HG02759 (cell line): ENCODE measurements around the gene GARIN5B.
"Not testable (repeated sequence)": the region's sequence is repeated elsewhere in the genome, so short reads cannot be mapped to it uniquely, and the experiment has no call there.

Source experiments
- ATAC-seq: cut with Tn5 transposase; IDR thresholded peaks from one replicate; pipeline ENCODE4 v1.9.1; 2021; ENCODE audit warnings: mild to moderate bottlenecking, moderate library complexity; ENCODE audit not compliant: unreplicated experiment

Gene GARIN5B

DNA sequence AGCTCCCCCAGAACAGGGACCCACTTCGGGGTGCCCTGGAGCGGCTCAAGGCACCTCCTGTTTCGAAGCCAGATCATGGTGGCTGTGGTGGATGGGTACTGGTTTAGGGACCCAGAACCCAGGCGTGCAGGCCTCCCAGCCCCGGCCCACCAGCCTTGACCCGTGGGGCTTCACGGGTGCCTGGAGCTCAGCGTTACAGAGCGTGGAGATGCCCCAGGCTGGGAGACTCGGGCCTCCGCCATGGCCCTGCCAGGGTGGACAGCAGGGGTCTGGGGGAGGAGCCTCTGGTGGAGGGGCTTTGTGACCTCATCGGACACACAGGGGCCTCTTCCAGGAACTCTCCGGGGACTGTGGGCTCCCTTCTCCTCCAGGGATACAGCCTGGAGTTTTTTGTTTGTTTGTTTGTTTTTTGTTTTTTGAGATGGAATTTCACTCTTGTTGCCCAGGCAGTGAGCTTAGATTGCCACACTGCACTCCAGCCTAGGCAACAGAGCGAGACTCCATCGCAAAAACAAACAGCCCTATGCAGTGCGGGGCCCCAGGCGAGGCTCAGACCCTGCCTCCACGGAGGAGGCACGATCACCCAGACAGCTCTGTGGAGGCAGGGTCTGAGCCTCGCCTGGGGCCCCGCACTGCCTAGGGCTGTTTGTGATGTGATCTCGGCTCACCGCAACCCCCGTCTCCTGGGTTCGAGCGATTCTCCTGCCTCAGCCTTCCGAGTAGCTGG is at the start of gene GARIN5B:
GARIN5B (minus strand) TSS at position 271 of the 727 bp plus-strand sequence; CDS start at position 77, 194 bp downstream.
- no peak for ATAC-seq

DNA sequence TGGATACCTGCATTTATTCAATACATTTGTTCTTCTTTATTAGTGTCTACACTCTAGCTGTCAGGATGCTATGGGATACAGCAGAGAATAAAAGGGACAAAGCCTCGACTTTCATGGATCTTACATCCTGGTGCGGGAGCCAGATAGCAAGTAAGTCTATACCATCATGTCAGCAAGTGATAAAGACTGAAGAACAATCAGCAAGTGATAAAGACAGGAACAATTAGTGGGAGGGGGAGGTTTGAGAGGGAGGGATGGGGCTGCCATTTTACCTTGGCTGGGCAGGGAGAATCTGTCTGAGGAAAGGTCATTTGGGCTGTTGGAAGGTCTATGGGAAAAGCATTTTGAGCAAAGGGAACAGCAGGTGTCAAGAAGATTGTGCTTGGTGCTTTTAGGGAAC is 47.1 kb upstream of the GARIN5B start:
- no peak for ATAC-seq

DNA sequence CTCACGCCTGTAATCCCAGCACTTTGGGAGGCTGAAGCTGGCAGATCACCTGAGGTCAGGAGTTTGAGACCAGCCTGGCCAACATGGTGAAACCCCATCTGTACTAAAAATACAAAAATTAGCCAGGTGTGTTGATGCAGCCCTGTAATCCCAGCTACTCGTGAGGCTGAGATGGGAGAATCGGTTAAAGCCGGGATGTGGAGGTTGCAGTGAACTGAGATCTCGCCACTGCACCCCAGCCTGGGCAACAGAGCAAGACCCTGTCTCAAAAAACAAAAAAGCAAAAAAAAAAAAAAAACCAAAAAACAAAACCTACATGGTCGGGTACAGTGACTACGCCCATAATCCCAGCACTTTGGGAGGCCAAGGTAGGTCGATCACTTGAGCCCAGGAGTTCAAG is 46.1 kb upstream of the GARIN5B start:
- not testable (repeated sequence) for ATAC-seq

DNA sequence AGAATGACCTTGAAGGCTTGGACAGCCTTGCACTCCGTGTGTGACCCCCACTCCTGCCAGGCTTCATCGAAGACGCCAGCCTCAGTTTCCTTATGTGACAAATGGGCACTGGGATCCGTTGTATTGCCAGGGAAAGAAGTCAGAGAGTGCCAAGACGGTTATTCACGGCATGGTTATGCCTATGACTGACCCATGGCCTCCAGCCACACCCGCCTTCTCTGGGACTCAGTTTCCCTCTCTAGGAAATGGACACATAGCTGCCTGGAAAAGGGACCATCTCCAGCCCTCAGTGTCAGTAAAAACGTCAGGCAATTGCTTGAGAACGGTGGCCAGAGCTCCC is 45.4 kb upstream of the GARIN5B start:
- ATAC-seq, result no peak

DNA sequence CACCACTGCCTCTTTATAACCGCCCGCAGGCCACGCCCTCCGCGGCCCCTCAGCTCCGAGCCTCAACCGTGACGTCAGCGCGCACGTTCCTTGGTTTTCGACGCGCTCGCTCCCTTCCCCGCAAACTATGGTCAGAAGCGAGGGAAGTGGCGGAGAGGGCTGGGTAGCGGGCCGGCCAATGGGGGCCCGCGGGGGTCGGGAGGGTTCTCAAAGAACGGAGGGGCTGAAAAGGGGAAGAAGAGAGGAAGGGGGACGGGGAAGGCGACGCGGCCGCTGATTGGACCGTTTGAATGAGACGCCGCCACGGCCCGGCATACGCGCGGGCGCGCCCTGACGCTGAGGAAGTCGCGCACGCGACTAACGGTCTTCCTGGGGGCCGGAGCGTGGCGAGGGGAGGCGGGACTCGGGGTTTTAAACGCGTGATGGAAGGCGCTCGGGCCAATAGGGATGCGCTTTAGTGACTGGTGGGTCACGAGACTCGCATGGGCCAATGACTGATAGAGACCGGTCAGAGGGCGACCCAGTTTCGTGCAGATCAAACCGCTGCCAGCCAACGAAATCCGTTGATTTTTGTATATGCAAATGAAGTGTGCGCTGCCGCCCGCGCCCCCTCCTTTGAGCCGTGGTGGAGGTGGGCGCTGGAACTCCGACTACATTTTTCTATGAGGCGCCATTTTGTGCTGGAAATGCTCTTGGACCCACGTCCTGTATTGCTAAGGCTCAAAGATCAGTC is 44.9 kb upstream of the GARIN5B start:
- peak; percentile 82 for ATAC-seq

DNA sequence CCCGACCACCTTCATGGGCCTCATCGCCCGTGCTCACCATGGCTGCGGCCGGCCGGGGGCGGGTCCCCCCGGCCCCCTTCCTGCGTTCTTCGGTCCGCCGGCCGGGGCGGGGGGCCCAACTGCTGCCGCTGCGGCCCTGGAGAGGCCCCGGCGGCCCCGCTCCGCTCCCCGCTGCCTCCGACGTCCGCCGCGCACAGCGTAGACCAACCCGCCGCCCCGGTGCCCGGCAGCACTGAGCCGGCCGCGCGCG is 44.4 kb upstream of the GARIN5B start, which contains the start of gene UBE2S:
UBE2S (minus strand) TSS at position 239 of the 250 bp plus-strand sequence; CDS start at position 40, 199 bp downstream.
- not testable (repeated sequence) for ATAC-seq

DNA sequence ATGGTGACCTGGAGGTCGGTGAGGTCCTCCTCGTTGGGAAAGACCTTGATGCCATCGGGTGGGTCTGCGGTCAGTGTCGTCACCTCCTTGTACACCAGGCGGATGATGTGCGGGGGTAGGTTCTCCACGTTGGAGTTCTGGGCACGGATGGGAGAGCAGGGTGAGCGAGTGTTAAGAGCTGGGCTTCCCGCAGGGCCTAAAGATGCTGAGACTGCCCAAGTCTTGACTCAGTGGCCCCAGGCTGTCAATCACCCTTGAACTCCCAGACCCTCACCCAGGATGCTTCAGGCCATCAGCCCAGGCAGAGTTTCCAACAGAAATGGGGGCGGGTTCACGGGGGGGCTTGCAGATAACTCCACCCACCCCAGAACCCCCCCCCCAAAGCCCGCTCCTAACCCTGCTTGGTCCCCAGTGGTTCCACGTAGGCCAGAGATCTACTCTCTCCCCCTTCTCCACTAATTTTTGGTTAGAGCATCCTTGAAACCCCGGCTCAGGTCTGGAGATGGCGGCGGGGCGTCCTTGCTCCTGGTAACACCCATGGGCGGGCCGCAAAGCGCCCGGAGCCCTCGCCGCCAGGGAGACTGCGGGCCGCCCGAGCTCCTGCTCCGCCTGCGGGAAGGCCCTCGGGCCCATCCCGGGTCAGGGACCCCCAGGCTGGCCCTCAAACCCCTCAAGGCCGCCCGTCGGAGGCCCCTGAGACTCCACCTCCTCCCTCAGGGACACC is 43.9 kb upstream of the GARIN5B start:
- ATAC-seq, result peak; percentile 11

DNA sequence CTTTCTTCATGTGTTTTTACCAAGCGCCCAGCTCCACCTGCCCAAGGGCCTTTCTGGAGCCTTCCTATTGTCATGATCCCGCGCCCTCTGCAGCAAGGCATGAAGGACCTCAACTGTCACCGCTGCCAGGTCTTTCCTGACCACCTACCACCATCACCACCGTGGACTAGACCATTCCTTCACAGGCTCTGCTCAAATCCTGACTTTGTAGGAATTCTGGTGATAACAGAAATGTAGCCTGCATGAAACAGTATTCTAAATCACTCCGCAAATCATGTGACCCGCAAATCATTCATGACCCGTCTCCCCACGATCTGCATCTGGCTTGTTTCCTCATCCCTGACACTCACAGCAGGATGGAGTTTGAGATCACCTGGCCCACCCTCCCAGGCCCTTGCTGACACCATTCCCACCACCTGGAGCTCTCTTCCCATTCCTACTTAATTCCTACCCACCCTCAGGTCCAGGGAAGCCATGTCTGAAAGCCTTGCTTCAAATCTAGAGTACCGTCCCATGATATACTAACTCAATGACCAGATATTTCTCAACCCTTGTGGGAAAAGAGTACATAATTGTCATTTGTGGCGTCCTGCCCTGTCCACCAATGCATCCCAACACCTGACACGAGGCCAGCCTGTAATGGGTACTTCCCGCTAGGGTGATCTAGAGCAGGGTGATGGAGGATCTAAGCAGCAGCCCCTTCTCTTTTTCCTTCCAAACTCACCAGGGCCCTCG is 43.2 kb upstream of the GARIN5B start:
- ATAC-seq, result no peak

DNA sequence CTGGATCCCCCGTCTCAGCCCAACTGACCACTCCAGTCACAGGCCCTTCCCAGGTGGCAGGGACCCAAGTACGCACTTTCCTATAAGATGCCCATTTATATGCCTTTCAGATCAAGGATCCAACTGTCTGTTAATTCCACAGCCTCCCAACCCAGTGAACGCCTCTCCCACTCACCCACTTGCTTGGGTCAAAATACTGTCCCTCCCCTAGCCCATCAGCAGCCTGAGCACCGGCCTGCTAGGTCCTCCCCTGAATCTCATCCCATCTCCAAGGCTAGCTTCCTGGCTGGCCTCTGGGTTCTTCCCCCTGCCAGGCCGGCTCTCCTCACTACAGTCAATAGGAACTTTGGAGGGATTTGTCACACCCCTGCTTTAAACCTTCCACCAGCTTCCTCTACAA is 42.6 kb upstream of the GARIN5B start:
- no peak for ATAC-seq

DNA sequence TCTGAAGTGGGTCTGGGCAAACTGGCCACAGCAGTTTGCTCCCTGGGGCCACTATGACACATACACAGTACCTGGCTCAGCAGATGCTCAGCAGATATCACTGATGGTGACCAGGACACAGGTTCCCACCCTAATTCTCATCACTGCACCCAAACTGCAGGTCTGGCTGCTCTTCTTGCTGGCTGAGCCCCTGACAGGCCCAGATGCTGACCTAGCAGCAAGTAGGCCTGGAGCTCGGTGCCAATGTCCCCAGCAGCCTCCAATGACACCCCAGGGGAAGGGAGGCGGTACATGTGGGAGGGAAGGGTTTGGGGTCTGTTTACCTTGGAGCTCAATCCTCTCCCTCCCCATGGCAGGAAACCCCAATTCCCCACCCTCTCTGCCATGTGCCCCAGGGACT is 39.4 kb upstream of the GARIN5B start:
- ATAC-seq, result no peak

DNA sequence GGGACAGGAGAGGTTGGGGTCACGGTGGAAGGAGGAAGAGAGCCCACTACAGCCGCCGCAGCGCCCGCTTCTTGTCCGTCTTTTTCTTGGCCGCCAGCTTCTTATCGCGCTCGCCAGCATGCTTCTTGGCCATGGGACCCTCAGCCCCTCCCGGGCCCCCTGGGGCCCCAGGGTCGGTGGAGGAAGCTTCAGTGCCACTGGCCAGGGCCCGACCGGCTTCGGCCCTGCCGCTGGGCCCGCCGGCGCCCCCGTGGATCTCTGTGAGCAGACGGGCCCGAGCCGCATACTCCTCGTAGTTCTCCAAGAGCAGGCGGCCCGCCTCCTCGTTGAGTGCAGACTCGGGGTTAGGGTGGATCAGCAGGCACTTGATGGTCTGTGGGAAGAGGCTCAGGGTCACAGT is 38.3 kb upstream of the GARIN5B start:
- ATAC-seq, result not testable (repeated sequence)

DNA sequence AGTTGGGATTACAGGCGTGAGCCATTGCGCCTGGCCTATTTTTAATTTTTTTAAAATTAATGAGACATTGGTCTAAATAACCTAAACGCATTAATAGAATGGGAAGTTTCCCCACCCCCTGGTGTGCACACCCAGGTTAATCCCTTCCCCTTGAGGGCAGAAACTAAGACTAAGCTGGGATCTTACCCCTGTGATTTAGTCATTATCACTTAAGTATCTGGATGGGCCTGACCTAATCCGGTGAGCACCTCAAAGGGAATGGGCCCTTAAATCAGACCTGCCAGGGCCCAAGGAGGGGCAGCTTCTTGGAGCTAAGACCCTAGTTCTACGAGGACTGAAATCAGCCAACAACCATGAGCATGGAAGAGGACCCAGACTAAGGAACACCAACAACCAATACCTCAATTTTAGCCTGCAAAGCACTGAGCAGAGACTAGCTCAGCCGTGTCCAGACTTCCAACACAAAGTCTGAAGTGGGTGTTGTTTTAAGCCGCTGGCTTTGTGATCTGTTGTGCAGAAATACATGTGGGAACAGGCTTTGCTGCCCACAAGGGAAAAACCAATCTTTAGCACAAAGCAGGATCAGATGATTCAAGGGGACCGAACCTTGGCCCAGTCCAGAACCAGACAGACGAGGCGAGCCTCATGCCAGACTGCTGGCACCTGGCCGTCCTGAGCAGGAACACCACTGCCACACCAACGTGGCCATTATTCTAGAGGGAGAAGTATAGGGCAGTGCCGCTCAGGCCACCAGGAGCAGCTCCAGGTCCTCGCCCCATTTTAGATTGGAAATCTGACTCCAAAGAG is 37.4 kb upstream of the GARIN5B start:
- no peak for ATAC-seq

DNA sequence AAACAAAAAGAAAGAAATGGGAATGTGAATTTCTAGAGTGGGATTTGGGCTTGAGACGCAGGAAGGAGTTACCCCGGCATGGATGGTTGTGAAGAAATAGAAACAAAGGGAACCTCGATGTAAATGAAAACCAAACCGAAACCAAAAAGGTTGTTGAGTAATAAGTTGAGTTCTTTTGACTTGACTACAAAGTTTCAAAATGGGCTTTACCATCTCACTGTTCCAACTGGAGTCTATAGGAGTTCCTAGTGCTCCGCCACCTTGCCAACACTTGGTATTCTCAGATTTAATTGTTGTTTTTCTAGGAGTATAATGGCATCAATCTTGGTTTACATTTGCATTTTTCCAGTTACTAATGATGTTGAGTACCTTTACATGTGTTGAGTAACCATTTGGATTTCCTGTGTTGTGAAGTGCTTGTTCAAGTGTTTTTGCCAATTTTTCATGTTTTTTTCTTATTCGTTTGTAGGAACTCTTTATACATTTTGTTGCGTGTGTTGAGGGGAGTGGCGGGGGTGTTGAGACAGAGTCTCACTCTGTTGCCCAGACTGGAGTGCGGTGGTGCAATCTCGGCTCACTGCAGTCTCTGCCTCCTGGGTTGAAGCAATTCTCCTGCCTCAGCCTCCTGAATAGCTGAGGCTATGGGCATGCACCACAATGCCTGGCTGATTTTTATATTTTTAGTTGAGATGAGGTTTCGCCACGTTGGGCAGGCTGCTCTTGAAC is 35.3 kb upstream of the GARIN5B start:
- ATAC-seq, result no peak

DNA sequence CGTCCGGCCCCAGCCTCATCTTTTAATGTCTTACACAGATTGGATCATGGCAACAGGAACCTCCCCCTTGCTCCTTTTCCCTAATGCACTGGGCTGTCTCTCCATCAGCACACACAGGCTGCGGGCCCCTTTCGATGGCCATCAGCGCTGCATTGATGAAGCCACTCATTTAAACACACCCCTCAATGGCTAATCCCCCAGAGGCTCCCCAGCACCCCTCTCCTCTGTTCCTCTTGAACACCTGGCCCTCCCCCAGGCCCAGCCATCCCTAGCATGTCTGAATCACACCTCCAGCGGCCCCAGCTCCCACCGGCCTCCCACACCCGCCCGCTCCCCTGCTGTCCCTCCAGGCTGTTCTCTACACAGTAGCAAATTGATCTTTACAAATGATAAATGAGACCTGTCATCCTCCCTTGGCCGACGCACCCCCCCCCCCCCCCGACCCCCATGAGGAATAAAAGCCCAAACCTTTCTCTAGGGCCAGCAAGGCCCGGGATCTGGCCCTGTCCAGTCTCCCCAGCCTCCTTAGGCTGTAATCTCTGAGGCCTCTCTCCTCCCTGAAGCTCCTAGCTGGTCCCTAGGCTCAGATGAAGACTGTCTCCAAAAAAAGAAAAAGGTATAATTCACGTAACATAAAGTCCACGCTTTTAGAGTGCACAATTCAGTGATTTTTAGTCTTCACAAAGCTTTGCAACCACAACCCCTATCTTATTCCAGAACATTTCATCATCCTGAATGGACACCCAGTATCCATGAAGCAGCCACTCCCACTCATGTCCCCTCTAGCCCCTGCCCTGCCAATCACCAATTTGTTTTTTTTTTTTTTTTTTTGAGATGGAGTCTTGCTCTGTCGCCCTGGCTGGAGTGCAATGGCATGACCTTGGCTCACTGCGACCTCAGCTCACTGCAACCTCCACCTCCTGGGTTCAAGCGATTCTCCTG is 30.0 kb upstream of the GARIN5B start:
- ATAC-seq, result no peak

DNA sequence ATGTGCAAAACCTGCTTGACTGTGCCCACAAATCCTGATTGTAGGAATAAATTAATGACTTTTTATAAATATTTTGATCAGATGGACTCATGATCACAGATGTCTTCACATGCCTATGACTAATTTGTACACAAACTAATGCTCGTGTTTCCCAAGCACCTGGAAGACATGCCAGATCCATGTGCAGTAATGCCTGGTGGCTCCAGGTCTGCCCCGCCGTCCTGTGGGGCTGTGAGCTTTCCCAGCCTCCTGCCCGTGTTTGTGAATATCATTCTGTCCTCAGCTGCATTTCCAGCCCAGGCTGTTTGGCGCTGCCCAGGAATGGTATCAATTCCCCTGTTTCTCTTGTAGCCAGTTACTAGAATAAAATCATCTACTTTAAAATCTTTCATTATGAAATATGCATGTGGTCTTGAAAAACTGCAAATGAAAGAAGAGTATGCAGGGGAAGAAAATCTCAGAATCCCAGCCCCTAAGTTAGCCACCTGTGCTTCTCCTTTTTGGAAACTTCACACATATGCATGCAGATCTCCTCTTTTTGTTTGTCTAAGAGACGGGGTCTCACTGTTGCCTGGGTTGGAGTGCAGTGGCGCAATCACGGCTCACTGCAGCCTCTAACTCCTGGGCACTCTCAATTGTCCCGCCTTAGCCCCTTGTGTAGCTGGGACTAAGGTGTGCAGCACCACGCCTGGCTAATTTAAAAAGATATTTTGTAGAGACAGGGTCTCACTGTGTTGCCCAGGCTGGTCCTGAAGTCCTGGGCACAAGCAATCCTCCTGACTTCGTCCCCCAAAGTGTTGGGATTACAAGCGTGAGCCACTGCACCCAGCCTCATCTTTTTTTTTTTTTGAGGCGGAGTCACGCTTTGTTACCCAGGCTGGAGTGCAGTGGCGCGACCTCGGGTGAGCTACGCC is 28.9 kb upstream of the GARIN5B start:
- ATAC-seq, result no peak

DNA sequence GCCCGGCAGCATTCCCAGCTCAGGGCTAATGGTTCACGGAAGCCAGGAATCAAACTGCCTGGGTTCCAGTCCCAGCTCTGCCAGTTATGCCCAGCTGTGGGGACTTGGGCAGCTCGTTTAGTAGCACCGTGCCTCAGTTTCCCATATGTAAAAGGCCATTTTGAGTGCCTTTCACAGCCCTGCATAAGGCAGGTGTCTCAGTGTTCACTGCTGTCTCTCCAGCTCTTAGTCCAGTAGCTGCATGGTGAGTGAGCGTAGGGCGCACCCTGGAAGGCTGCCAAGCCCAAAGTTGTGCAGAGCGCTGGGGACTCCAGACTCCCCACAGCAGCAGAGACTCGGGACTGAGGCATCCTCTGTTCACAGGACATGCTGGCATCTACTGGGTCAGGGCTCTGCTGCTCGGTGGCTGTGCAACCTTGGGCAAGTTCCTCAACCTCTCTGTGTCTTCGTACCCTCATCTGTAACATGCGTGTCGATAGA is 28.2 kb upstream of the GARIN5B start:
- no peak for ATAC-seq

DNA sequence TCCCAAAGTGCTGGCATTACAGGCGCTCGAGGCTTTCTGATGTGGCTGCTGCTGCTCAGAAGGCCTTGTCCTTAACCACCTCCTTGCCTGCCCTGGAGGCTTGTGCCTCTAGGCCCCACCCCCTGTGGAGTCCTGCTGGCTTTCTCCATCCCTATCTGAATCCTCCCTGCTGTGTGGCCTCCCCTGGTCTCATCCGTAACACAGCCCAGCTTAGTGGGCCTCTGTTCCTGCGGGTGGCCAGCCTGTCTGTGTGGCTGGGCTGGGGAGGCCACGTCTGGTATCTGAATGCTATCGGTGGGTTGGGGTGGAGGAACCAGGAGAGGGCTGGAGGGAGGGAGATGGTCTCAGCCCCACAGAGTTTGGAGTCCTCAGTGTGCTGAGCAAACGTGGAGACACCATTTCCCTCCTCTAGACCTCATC is 27.4 kb upstream of the GARIN5B start:
- ATAC-seq, result no peak
